ENCODE data around the gene TRMT10B. TPM values are rescaled to one million over a fixed set of nuclear protein-coding genes. Genes with fewer than 3 reads are reported as not detected.

Gene TRMT10B
- total RNA-seq, 1 experiment from 2014 or later: 1.2 TPM

Other genes starting within 250 kb of the TRMT10B start
- gene FBXO10, start 177.4 kb upstream of the TRMT10B start, total RNA-seq (2014; rRNA removed; shearing (Covaris generic)): 3.6 and 5.1 TPM in 2 replicates
- 131 and 132 TPM in 2 replicates for gene TOMM5, start 161.2 kb upstream of the TRMT10B start, total RNA-seq (2014; rRNA removed; shearing (Covaris generic))
- gene FRMPD1, start 102.9 kb upstream of the TRMT10B start, total RNA-seq (2014; rRNA removed; shearing (Covaris generic)): not detected in 2 replicates
- 34.9 and 40.2 TPM in 2 replicates for gene EXOSC3, start 31.3 kb downstream of the TRMT10B start, total RNA-seq (2014; rRNA removed; shearing (Covaris generic))
- 3.2 and 8.9 TPM in 2 replicates for gene DCAF10, start 47.0 kb downstream of the TRMT10B start, total RNA-seq (2014; rRNA removed; shearing (Covaris generic))
- gene SLC25A51, start 150.3 kb downstream of the TRMT10B start, total RNA-seq (2014; rRNA removed; shearing (Covaris generic)): 10.0 and 18.8 TPM in 2 replicates

Measured in SJSA1 (cell line).